Astrocyte (in vitro differentiated cells and primary cell): ENCODE measurements around the gene KBTBD3.
"Not testable (repeated sequence)": the region's sequence is repeated elsewhere in the genome, so short reads cannot be mapped to it uniquely, and the experiment has no call there.

Experiments used
- EZH2 ChIP-seq: IDR thresholded peaks from 2 replicates; pipeline ENCODE4 v1.6.1; 2012; ENCODE audit warnings: mild to moderate bottlenecking, low read length, inconsistent platforms; ENCODE audit not compliant: insufficient read depth
- TF ChIP-seq, protein P1 (sequence below): IDR thresholded peaks from 2 replicates; pipeline ENCODE4 v1.5.1; 2011; ENCODE audit warnings: low read depth, mild to moderate bottlenecking, inconsistent platforms, low read length, moderate library complexity; ENCODE audit not compliant: insufficient read depth

DNA sequence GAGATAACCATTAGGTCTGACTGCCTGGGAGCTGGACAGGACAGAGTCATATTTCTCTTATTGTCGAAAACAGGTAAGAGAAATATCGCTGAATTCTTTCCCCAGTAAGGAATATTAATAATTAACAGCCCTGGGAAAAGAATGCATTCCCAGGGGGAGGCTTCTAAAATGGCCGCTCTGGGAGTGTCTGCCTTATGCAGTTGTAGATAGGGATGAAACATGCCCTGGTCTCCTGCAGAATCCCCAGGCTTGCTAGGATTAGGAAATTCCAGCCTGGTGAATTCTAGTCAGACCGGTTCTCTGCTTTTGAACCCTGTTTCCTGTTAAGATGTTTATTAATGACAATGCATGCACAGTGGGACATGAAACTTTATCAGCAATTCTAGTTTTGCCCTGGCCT, 74.1 kb downstream of the KBTBD3 start:
- TF ChIP-seq, protein P1, sequence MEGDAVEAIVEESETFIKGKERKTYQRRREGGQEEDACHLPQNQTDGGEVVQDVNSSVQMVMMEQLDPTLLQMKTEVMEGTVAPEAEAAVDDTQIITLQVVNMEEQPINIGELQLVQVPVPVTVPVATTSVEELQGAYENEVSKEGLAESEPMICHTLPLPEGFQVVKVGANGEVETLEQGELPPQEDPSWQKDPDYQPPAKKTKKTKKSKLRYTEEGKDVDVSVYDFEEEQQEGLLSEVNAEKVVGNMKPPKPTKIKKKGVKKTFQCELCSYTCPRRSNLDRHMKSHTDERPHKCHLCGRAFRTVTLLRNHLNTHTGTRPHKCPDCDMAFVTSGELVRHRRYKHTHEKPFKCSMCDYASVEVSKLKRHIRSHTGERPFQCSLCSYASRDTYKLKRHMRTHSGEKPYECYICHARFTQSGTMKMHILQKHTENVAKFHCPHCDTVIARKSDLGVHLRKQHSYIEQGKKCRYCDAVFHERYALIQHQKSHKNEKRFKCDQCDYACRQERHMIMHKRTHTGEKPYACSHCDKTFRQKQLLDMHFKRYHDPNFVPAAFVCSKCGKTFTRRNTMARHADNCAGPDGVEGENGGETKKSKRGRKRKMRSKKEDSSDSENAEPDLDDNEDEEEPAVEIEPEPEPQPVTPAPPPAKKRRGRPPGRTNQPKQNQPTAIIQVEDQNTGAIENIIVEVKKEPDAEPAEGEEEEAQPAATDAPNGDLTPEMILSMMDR, result not testable (repeated sequence)
- not testable (repeated sequence) for TF ChIP-seq EZH2
